ENCODE data around the gene RNASE11.

DNA sequence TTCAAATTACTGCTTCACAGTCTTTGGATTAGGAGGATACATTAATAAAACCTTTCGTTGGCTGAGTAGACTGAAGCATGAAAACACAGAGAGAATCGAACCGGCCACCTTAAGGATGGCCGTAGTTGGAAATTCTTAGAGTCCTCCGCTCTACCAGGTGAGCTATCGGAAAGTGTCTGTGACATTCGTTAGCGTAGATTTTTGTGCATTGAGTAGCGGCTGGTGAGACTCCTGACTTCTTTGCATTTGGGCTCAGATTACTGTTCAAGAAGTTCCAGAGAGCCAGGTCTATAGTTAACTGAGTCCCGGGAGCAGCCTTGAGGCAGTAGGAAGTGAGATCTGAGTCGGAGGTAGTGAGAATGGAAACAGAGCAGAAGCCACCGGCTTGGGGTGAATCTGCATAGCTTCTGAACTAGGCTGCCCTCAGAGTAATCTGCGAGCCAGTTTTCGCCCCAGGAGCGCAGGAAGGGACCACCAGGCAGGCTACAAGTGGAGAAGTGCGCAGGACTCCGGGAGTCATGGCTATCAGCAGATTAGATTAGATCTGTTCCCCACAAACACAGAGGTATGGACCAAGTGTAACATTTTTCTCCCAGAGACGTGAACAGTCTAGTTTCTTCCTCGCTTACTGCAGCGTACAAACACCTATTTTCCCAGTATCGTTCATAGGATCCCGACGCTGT, 42.7 kb upstream of the RNASE11 start:
- TF ChIP-seq CTCF (conservative IDR thresholded peaks at IDR 0.05 in 1 of 2, IDR thresholded peaks at IDR 0.05 in 1 of 2; ENCODE audit: low read depth in 1 of 2, low read length in 2 of 2) (no peak), EZH2 (IDR thresholded peaks at IDR 0.05; ENCODE audit: low read length, missing control alignments) (no peak)
